ENCODE results near the gene WDR27.

DNA sequence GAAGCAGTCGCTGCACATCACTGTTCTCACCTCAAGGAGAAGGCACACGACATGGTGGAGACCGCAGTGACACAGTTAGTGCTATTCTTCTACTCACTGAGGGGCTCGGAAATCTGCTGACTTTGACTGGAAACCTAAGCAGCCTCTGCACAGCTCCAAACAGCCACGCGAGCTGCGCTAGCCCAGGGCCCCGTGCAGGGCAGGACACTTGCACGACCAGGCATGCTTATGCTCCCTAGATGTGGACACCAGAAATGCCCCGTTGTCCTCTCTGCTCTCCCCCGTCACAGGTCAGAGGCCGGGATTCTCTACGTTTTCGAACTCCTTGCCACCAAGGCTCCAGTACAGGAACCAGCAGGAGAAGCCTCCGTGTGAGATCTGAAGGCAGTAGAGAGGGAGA, 201.1 kb downstream of the WDR27 start:
- TF ChIP-seq, protein P1, sequence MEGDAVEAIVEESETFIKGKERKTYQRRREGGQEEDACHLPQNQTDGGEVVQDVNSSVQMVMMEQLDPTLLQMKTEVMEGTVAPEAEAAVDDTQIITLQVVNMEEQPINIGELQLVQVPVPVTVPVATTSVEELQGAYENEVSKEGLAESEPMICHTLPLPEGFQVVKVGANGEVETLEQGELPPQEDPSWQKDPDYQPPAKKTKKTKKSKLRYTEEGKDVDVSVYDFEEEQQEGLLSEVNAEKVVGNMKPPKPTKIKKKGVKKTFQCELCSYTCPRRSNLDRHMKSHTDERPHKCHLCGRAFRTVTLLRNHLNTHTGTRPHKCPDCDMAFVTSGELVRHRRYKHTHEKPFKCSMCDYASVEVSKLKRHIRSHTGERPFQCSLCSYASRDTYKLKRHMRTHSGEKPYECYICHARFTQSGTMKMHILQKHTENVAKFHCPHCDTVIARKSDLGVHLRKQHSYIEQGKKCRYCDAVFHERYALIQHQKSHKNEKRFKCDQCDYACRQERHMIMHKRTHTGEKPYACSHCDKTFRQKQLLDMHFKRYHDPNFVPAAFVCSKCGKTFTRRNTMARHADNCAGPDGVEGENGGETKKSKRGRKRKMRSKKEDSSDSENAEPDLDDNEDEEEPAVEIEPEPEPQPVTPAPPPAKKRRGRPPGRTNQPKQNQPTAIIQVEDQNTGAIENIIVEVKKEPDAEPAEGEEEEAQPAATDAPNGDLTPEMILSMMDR (IDR thresholded peaks at IDR 0.05): no peak
- TF ChIP-seq POLR2A (IDR thresholded peaks at IDR 0.05): no peak

Measured in esophagus squamous epithelium (tissue), 4 donors.